GM12872 (cell line): Measurements from ENCODE around the gene STUB1.

Experiments used
- CTCF ChIP-seq: IDR thresholded peaks from 3 replicates; pipeline ENCODE4 v1.5.1; 2011; ENCODE audit warnings: low read depth, mild to moderate bottlenecking, low read length, moderate library complexity; ENCODE audit not compliant: insufficient read depth

STUB1 gene

GRCh38 chr16:706189-707061 is 26.2 kb downstream of the STUB1 start:
- TF ChIP-seq CTCF, result no peak

GRCh38 chr16:707062-707538 is 26.9 kb downstream of the STUB1 start:
- TF ChIP-seq CTCF, result no peak

- TF ChIP-seq CTCF, result no peak
Observed at GRCh38 chr16:708019-708418, 27.8 kb downstream of the STUB1 start.

GRCh38 chr16:708959-709358 is 28.7 kb downstream of the STUB1 start:
- TF ChIP-seq CTCF, result no peak

GRCh38 chr16:709566-710499 is 29.6 kb downstream of the STUB1 start:
- TF ChIP-seq CTCF, result no peak

- no peak for TF ChIP-seq CTCF
Observed at GRCh38 chr16:710500-711075, 30.4 kb downstream of the STUB1 start.

- TF ChIP-seq CTCF, result no peak
Observed at GRCh38 chr16:711084-711483, 30.9 kb downstream of the STUB1 start.
